ENCODE data around the gene UBE2A. TPM values are rescaled to one million over a fixed set of nuclear protein-coding genes. Genes with fewer than 3 reads are reported as not detected.

The UBE2A gene
- total RNA-seq, 1 donor from 2014 or later = 61.2 TPM

DNA sequence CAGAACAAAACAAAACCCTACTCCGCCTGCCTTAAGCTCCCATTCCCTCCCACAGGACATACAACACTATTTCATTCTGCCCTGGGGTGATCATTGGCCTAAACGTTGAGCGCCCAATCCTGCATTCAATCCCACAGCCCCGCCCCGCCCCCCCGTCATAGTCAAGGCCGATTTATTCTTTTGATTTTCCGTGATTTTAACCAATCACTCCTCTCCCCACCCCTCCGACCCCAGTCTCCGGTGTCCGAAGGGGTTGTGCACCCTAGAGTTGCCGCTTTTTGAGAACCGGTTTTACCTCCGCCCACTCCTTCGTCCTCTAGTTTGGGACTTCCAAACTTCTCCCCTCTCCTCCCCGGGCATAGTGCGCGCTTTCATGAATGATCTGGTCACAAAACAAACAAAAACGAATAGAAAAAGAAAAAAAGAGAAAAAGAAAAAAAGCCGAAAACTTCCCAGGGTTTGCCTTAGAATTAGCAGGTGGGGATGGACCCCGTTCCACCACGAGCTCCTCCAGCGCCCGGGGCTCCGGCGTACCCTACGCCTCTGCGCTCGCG is 446 bp upstream of the UBE2A start:
- H3K36me3 ChIP-seq = peaks cover 7% of the 10 kb centered on the region
- intact Hi-C loops (cut with micrococcal nuclease) = no loop called here
- peak overlapping the region; percentile 79 for H3K4me3 ChIP-seq
- TF ChIP-seq, protein P1, sequence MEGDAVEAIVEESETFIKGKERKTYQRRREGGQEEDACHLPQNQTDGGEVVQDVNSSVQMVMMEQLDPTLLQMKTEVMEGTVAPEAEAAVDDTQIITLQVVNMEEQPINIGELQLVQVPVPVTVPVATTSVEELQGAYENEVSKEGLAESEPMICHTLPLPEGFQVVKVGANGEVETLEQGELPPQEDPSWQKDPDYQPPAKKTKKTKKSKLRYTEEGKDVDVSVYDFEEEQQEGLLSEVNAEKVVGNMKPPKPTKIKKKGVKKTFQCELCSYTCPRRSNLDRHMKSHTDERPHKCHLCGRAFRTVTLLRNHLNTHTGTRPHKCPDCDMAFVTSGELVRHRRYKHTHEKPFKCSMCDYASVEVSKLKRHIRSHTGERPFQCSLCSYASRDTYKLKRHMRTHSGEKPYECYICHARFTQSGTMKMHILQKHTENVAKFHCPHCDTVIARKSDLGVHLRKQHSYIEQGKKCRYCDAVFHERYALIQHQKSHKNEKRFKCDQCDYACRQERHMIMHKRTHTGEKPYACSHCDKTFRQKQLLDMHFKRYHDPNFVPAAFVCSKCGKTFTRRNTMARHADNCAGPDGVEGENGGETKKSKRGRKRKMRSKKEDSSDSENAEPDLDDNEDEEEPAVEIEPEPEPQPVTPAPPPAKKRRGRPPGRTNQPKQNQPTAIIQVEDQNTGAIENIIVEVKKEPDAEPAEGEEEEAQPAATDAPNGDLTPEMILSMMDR (IDR thresholded peaks at IDR 0.05; ENCODE audit: borderline replicate concordance) = no peak
- peak; percentile 17 for DNase-seq
- no peaks in the 10 kb centered on the region for H3K9me3 ChIP-seq (replicated peaks)
- H3K27ac ChIP-seq (replicated peaks) = peak overlapping the region; percentile 94
- peaks cover 27% of the 10 kb centered on the region for H3K4me1 ChIP-seq
- H3K27me3 ChIP-seq (ENCODE audit: low read depth) = no peaks in the 10 kb centered on the region

GRCh38 chrX:119579414-119579813 is 5.1 kb downstream of the UBE2A start:
- Histone ChIP-seq H3K27me3 (ENCODE audit: low read depth) (no peaks in the 10 kb centered on the region), H3K4me1 (peaks cover 18% of the 10 kb centered on the region), H3K36me3 (peaks cover 14% of the 10 kb centered on the region), H3K9me3 (replicated peaks) (no peaks in the 10 kb centered on the region), H3K4me3 (no peak overlapping the region), H3K27ac (replicated peaks) (no peak overlapping the region)
- DNase-seq = no peak
- TF ChIP-seq, protein P1 (IDR thresholded peaks at IDR 0.05; ENCODE audit: borderline replicate concordance) = no peak
- intact Hi-C loops (cut with micrococcal nuclease) = no loop called here

GRCh38 chrX:119583431-119584059 is 9.2 kb downstream of the UBE2A start:
- Histone ChIP-seq H3K27me3 (ENCODE audit: low read depth) (no peaks in the 10 kb centered on the region), H3K4me1 (no peaks in the 10 kb centered on the region), H3K4me3 (no peak overlapping the region), H3K27ac (replicated peaks) (peak overlapping the region; percentile 70), H3K36me3 (peaks cover 7% of the 10 kb centered on the region), H3K9me3 (replicated peaks) (no peaks in the 10 kb centered on the region)
- intact Hi-C loops (cut with micrococcal nuclease) = no loop called here
- TF ChIP-seq, protein P1 (IDR thresholded peaks at IDR 0.05; ENCODE audit: borderline replicate concordance) = no peak
- DNase-seq = no peak

DNA sequence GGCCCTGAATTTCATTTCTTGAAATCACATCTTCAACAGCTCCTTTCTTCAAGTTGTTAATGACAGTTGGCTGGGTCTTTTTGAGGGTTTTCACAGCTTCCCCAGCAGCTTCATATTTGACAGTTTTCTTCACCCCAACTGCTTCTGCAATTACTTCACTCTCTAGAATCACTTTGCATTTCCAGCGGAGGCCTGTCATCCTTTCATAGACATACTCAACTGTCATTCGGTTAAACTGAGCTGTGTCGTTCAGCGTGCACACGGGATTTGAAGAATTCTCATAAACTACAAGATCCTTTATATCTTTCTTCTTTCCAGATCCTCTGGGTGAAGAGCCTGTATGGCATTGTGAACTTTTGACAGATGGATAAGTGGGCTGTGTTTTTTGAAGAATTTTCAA is 15.4 kb downstream of the UBE2A start:
- Histone ChIP-seq H3K9me3 (replicated peaks) (no peaks in the 10 kb centered on the region), H3K36me3 (peaks cover 21% of the 10 kb centered on the region), H3K4me1 (no peaks in the 10 kb centered on the region), H3K27me3 (ENCODE audit: low read depth) (no peaks in the 10 kb centered on the region), H3K4me3 (no peak overlapping the region), H3K27ac (replicated peaks) (no peak overlapping the region)
- intact Hi-C loops (cut with micrococcal nuclease) = no loop called here
- no peak for DNase-seq
- TF ChIP-seq, protein P1 (IDR thresholded peaks at IDR 0.05; ENCODE audit: borderline replicate concordance) = no peak

DNA sequence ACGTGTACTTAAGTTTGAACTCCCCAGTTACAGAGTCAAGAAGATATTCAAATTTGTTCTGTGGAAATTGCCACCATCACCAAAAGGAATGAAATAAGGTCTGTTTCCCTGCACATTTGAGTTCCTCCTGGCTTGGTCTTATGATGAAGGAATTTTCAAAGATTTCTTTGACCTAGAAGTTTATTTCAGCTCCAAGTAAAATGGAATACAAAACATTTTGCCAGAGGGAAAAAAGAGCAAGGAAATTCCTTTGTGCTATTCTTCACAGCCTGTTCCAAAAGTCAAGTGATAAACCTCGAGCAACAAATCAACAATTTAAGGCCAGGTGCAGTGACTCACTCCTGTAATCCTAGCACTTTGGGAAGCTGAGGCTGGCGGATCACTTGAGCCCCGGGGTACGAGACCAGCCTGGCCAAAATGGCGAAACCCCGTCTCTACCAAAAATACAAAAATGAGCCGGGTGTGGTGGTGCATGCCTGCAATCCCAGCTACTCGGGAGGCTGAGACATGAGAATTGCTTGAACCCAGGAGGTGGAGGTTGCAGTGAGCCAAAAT is 28.4 kb downstream of the UBE2A start:
- DNase-seq = no peak
- TF ChIP-seq, protein P1 (IDR thresholded peaks at IDR 0.05; ENCODE audit: borderline replicate concordance) = no peak
- intact Hi-C loops (cut with micrococcal nuclease) = no loop called here
- no peaks in the 10 kb centered on the region for H3K9me3 ChIP-seq (replicated peaks)
- no peaks in the 10 kb centered on the region for H3K36me3 ChIP-seq
- H3K27ac ChIP-seq (replicated peaks) = no peak overlapping the region
- no peaks in the 10 kb centered on the region for H3K27me3 ChIP-seq (ENCODE audit: low read depth)
- H3K4me1 ChIP-seq = peaks cover 9% of the 10 kb centered on the region
- H3K4me3 ChIP-seq = no peak overlapping the region

Measured in left ventricle myocardium inferior (tissue), 1 donor.